ENCODE measurements around the gene TAGLN. TPM values are rescaled to one million over a fixed set of nuclear protein-coding genes. Genes with fewer than 3 reads are reported as not detected.

The TAGLN gene
- total RNA-seq, 6 experiments from 2014 or later = 1,668 to 2,517 (median 1,780) TPM

GRCh38 chr11:117220568-117220967 lies 21.4 kb downstream of the TAGLN start:
- no peak for TF ChIP-seq CTCF (IDR thresholded peaks at IDR 0.05)
- peaks cover 22% of the 10 kb centered on the region for H3K36me3 Mint-ChIP-seq (ENCODE audit: low read depth)

GRCh38 chr11:117220999-117221774 lies 22.0 kb downstream of the TAGLN start:
- DNase-seq = no peak
- Mint-ChIP-seq H3K36me3 (ENCODE audit: low read depth) (peaks cover 22% of the 10 kb centered on the region), H3K27me3 (ENCODE audit: insufficient read depth) (peaks cover 2% of the 10 kb centered on the region; the same call in 1 of the 2 replicates), H3K4me3 (peak overlapping the region; percentile 17; the same call in 1 of the 2 replicates), H3K9me3 (no peaks in the 10 kb centered on the region), H3K4me1 (ENCODE audit: low read depth) (peaks cover 20% of the 10 kb centered on the region), H3K27ac (peak overlapping the region; percentile 55)
- no peak for TF ChIP-seq CTCF (IDR thresholded peaks at IDR 0.05)

More at GRCh38 chr11:117220568-117220967, 21.4 kb downstream of the TAGLN start:
- Mint-ChIP-seq H3K4me1 (ENCODE audit: low read depth) (peaks cover 20% of the 10 kb centered on the region), H3K27me3 (ENCODE audit: insufficient read depth) (peaks cover 2% of the 10 kb centered on the region; the same call in 1 of the 2 replicates), H3K9me3 (no peaks in the 10 kb centered on the region), H3K27ac (no peak overlapping the region), H3K4me3 (no peak overlapping the region)
- no peak for DNase-seq

GRCh38 chr11:117221775-117222517 lies 22.8 kb downstream of the TAGLN start:
- Mint-ChIP-seq H3K9me3 (no peaks in the 10 kb centered on the region), H3K36me3 (ENCODE audit: low read depth) (peaks cover 22% of the 10 kb centered on the region), H3K4me3 (peak overlapping the region; percentile 38), H3K27me3 (ENCODE audit: insufficient read depth) (peaks cover 2% of the 10 kb centered on the region; the same call in 1 of the 2 replicates), H3K27ac (peak overlapping the region; percentile 55), H3K4me1 (ENCODE audit: low read depth) (peaks cover 20% of the 10 kb centered on the region)
- peak; percentile 20; the same call in 1 of the 2 replicates for TF ChIP-seq CTCF (IDR thresholded peaks at IDR 0.05)
- peak; percentile 52 for DNase-seq

- Mint-ChIP-seq H3K4me1 (ENCODE audit: low read depth) (peaks cover 20% of the 10 kb centered on the region), H3K36me3 (ENCODE audit: low read depth) (peaks cover 15% of the 10 kb centered on the region), H3K9me3 (no peaks in the 10 kb centered on the region), H3K27me3 (ENCODE audit: insufficient read depth) (peaks cover 2% of the 10 kb centered on the region; the same call in 1 of the 2 replicates), H3K27ac (peak overlapping the region; percentile 55; the same call in 1 of the 2 replicates), H3K4me3 (no peak overlapping the region)
- TF ChIP-seq CTCF (IDR thresholded peaks at IDR 0.05) = no peak
- no peak for DNase-seq
Observed at GRCh38 chr11:117222991-117223740, 24.0 kb downstream of the TAGLN start.
